Measurements from ENCODE around the gene HMCN2.

GRCh38 chr9:130296783-130297055 lies 31.2 kb downstream of the HMCN2 start:
- TF ChIP-seq CTCF (IDR thresholded peaks at IDR 0.05) (no peak), POLR2A (IDR thresholded peaks at IDR 0.05) (no peak)
